Neural progenitor cell (in vitro differentiated cells): Measurements from ENCODE around the gene MAD2L2. TPM values are rescaled to one million over a fixed set of nuclear protein-coding genes. Genes with fewer than 3 reads are reported as not detected.
A peak's percentile ranks its signal among the peaks of the same experiment; 100 is the strongest.

ENCODE experiments used
- DNase-seq: peaks from one replicate; pipeline ENCODE4 v3.0.0-alpha.2; 2016; ENCODE audit warnings: low spot score
- H2AFZ ChIP-seq: fragments of 200-600 bp; sonication (generic); replicated peaks from 2 replicates; pipeline ENCODE4 v1.6.1; 2016; ENCODE audit warnings: antibody characterized with exemption
- H3F3A ChIP-seq: fragments of 200-600 bp; sonication (generic); 2 replicates; pipeline ENCODE4 v1.6.1; 2016; ENCODE audit warnings: antibody characterized with exemption, low read depth
- H3K27ac ChIP-seq: fragments of 200-600 bp; sonication (generic); 2 replicates; pipeline ENCODE4 v1.5.1; 2016; ENCODE audit warnings: mild to moderate bottlenecking
- H3K27me3 ChIP-seq: fragments of 200-600 bp; sonication (generic); 2 replicates; pipeline ENCODE4 v1.6.1; 2016; ENCODE audit warnings: mild to moderate bottlenecking, moderate library complexity
- H3K36me3 ChIP-seq: fragments of 200-600 bp; sonication (generic); 2 replicates; pipeline ENCODE4 v1.5.1; 2016
- H3K4me1 ChIP-seq: fragments of 200-600 bp; sonication (generic); 2 replicates; pipeline ENCODE4 v1.6.1; 2016; ENCODE audit warnings: mixed run types
- H3K4me2 ChIP-seq: fragments of 200-600 bp; sonication (generic); 2 replicates; pipeline ENCODE4 v1.6.1; 2016
- H3K4me3 ChIP-seq: fragments of 200-600 bp; sonication (generic); 2 replicates; pipeline ENCODE4 v1.5.1; 2016
- H3K79me2 ChIP-seq: fragments of 200-600 bp; sonication (generic); 2 replicates; pipeline ENCODE4 v1.6.1; 2016; ENCODE audit warnings: low read depth
- H3K9ac ChIP-seq: fragments of 200-600 bp; sonication (generic); 2 replicates; pipeline ENCODE4 v1.6.1; 2016
- H3K9me3 ChIP-seq: fragments of 200-600 bp; sonication (generic); 2 replicates; pipeline ENCODE4 v1.5.1; 2016; ENCODE audit warnings: low read depth
- H4K20me1 ChIP-seq: fragments of 200-600 bp; sonication (generic); 2 replicates; pipeline ENCODE4 v1.6.1; 2016; ENCODE audit warnings: low read depth
- H3K27ac Mint-ChIP-seq: 3 replicates; pipeline ENCODE4 v1.8.0; 2021; ENCODE audit warnings: mixed read lengths
- H3K27me3 Mint-ChIP-seq: 2 replicates; pipeline ENCODE4 v1.8.0; 2022; ENCODE audit warnings: low read depth, mild to moderate bottlenecking, inconsistent platforms, moderate library complexity, mixed read lengths; ENCODE audit not compliant: insufficient read depth
- H3K36me3 Mint-ChIP-seq: 3 replicates; pipeline ENCODE4 v1.8.0; 2021; ENCODE audit warnings: mixed read lengths
- H3K4me1 Mint-ChIP-seq: 3 replicates; pipeline ENCODE4 v1.8.0; 2021; ENCODE audit warnings: mixed read lengths
- H3K4me3 Mint-ChIP-seq: 3 replicates; pipeline ENCODE4 v1.8.0; 2021; ENCODE audit warnings: mild to moderate bottlenecking, moderate library complexity, mixed read lengths
- H3K9me3 Mint-ChIP-seq: 3 replicates; pipeline ENCODE4 v1.8.0; 2020; ENCODE audit warnings: mixed read lengths
- CTCF ChIP-seq: fragments of 200-600 bp; sonication (generic); IDR thresholded peaks from 2 replicates; pipeline ENCODE4 v1.5.1; 2017; ENCODE audit warnings: antibody characterized with exemption, mild to moderate bottlenecking
- EZH2 ChIP-seq: fragments of 200-600 bp; sonication (generic); IDR thresholded peaks from 2 replicates; pipeline ENCODE4 v1.6.1; 2017; ENCODE audit warnings: antibody characterized with exemption, mild to moderate bottlenecking, moderate library complexity
- EZH2phosphoT487 ChIP-seq: fragments of 200-600 bp; sonication (generic); IDR thresholded peaks from 2 replicates; pipeline ENCODE4 v1.6.1; 2017; ENCODE audit warnings: antibody characterized with exemption
- total RNA-seq: library from RNA; depleted of rRNA; stranded (reverse); fragments of >200 nt; gene quantifications from 2 replicates; pipeline ENCODE4 v1.2.3, GENCODE V29; 2015; ENCODE audit warnings: low replicate concordance

MAD2L2 gene
- total RNA-seq, 1 donor from 2014 or later = 108 TPM

DNA sequence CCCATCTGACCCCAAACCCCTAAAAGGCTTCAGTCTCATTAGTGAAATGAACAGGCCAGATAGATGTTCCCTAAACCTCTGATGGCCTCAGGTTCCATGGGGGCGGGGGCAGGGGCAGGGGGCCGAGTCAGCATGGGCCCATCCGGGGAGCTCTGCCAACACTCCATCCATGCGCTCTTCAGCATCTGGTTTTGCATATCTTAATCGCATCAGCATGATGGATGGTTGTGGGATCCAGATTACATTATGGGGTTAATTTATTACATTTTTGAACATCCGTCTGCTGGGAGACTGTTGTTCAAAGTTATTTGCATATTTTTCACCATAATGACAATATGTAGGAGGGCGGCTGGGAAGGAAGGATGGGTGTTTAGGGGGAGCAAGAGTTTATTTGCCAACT lies 3.1 kb upstream of the MAD2L2 start:
- no peak overlapping the region for H2AFZ ChIP-seq
- H3K36me3 ChIP-seq = no peaks in the 10 kb centered on the region
- Mint-ChIP-seq H3K9me3 (no peaks in the 10 kb centered on the region), H3K36me3 (no peaks in the 10 kb centered on the region), H3K4me1 (peaks cover 20% of the 10 kb centered on the region), H3K27me3 (peaks cover 14% of the 10 kb centered on the region), H3K27ac (no peak overlapping the region), H3K4me3 (no peak overlapping the region)
- H3K9ac ChIP-seq = no peak overlapping the region
- no peak overlapping the region for H3K4me2 ChIP-seq
- no peaks in the 10 kb centered on the region for H3K27me3 ChIP-seq
- peaks cover 73% of the 10 kb centered on the region for H4K20me1 ChIP-seq
- H3K27ac ChIP-seq = no peak overlapping the region
- DNase-seq = no peak
- H3F3A ChIP-seq = peaks cover 53% of the 10 kb centered on the region
- no peaks in the 10 kb centered on the region for H3K9me3 ChIP-seq
- H3K4me1 ChIP-seq = peaks cover 20% of the 10 kb centered on the region
- no peak overlapping the region for H3K4me3 ChIP-seq
- no peak for TF ChIP-seq EZH2
- no peak for TF ChIP-seq CTCF
- no peak for TF ChIP-seq EZH2phosphoT487
- H3K79me2 ChIP-seq = peaks cover 64% of the 10 kb centered on the region

- Histone ChIP-seq H3K27ac (no peak overlapping the region), H3K36me3 (no peaks in the 10 kb centered on the region), H3K79me2 (peaks cover 64% of the 10 kb centered on the region), H3K9me3 (no peaks in the 10 kb centered on the region), H3F3A (peaks cover 53% of the 10 kb centered on the region), H2AFZ (no peak overlapping the region), H4K20me1 (peaks cover 72% of the 10 kb centered on the region), H3K4me3 (peak overlapping the region; percentile 79), H3K9ac (no peak overlapping the region), H3K4me2 (peak overlapping the region; percentile 81), H3K27me3 (no peaks in the 10 kb centered on the region), H3K4me1 (peaks cover 17% of the 10 kb centered on the region)
- Mint-ChIP-seq H3K27me3 (peaks cover 14% of the 10 kb centered on the region), H3K36me3 (peaks cover 3% of the 10 kb centered on the region), H3K4me3 (peak overlapping the region; percentile 73), H3K9me3 (no peaks in the 10 kb centered on the region), H3K4me1 (peaks cover 23% of the 10 kb centered on the region), H3K27ac (no peak overlapping the region)
- no peak for TF ChIP-seq EZH2
- no peak for TF ChIP-seq EZH2phosphoT487
- TF ChIP-seq CTCF = no peak
- no peak for DNase-seq
These were observed 1.9 kb upstream of the MAD2L2 start for GRCh38 chr1:11682799-11683198.

DNA sequence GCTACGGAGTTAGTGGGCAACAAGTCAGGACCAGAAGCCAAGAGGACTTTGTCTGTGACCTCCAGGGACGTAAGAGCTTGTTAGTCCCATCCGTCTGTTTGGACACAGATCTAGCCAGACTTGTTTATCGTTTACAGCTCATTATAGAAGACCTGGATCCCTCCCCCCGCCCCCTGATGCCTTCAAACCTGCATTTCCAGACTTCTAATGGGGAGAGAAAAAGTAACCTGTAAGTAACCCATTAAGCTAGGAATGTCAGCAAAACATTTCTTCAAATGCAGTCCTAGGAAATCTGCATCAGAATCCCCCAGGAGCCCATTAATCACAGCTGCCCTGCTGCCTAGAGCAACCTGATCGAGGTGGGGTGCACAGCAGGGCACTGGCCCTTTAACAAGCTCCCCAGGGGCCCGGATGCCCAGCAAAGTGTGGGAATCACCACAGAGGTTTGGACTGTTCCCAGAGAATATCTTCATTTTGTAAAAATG lies 1.4 kb upstream of the MAD2L2 start:
- no peak for TF ChIP-seq CTCF
- TF ChIP-seq EZH2phosphoT487 = no peak
- TF ChIP-seq EZH2 = no peak
- peak overlapping the region; percentile 93 for H3K4me3 Mint-ChIP-seq
- Histone ChIP-seq H3K36me3 (no peaks in the 10 kb centered on the region), H3K27ac (no peak overlapping the region), H4K20me1 (peaks cover 69% of the 10 kb centered on the region), H3K27me3 (no peaks in the 10 kb centered on the region), H2AFZ (no peak overlapping the region), H3K4me1 (peaks cover 17% of the 10 kb centered on the region), H3F3A (peaks cover 53% of the 10 kb centered on the region), H3K4me2 (peak overlapping the region; percentile 81), H3K79me2 (peaks cover 61% of the 10 kb centered on the region), H3K9me3 (no peaks in the 10 kb centered on the region), H3K9ac (no peak overlapping the region), H3K4me3 (peak overlapping the region; percentile 79)
- H3K4me1 Mint-ChIP-seq = peaks cover 23% of the 10 kb centered on the region
- no peak for DNase-seq
- no peaks in the 10 kb centered on the region for H3K9me3 Mint-ChIP-seq
- H3K27ac Mint-ChIP-seq = peak overlapping the region; percentile 10
- H3K36me3 Mint-ChIP-seq = peaks cover 3% of the 10 kb centered on the region
- H3K27me3 Mint-ChIP-seq = peaks cover 12% of the 10 kb centered on the region
